PC-3 (cell line): ENCODE measurements around the gene CNGA1. TPM values are rescaled to one million over a fixed set of nuclear protein-coding genes. Genes with fewer than 3 reads are reported as not detected.

Experiments
- ATAC-seq: fragments of 200-7000 bp; cut with Tn5 transposase; 2 replicates; pipeline ENCODE4 v1.9.1; 2020; ENCODE audit warnings: mild to moderate bottlenecking, moderate library complexity
- BruUV-seq: library from RNA; stranded (reverse); fragments of 400-500 nt; replicated peaks from 2 replicates; lab custom pipeline; 2021; lab: Mats Ljungman, UMichigan
- CTCF ChIA-PET: fragments of 300-600 bp; sonication (Branson Sonifier 250); formaldehyde crosslinking; loops from one replicate; lab custom pipeline; 2022; ENCODE audit warnings: antibody characterized with exemption; lab: Charles Lee
- POLR2A ChIA-PET: fragments of 300-600 bp; sonication (Branson Sonifier 250); formaldehyde crosslinking; loops from one replicate; lab custom pipeline; 2022; ENCODE audit warnings: antibody characterized with exemption; ENCODE audit not compliant: unreplicated experiment; lab: Charles Lee
- DNase-seq: peaks from one replicate; pipeline ENCODE4 v3.0.0-alpha.2; 2015
- H2AFZ ChIP-seq: fragments of 300-600 bp; sonication (generic); 2 replicates; pipeline ENCODE4 v1.6.0; 2016; ENCODE audit warnings: antibody characterized with exemption, low read length
- H3F3A ChIP-seq: fragments of 300-600 bp; sonication (generic); one replicate; pipeline ENCODE4 v1.6.0; 2017; ENCODE audit warnings: antibody characterized with exemption, low read length, control low read depth, mild to moderate bottlenecking; ENCODE audit not compliant: unreplicated experiment
- H3K27ac ChIP-seq: fragments of 300-600 bp; sonication (generic); 2 replicates; pipeline ENCODE4 v1.5.1; 2016; ENCODE audit warnings: mild to moderate bottlenecking, low read length
- H3K27me3 ChIP-seq: fragments of 300-600 bp; sonication (generic); 2 replicates; pipeline ENCODE4 v1.6.1; 2016; ENCODE audit warnings: low read length, mixed read lengths
- H3K36me3 ChIP-seq: fragments of 300-600 bp; sonication (generic); 2 replicates; pipeline ENCODE4 v1.6.1; 2016; ENCODE audit warnings: low read depth, mixed run types, low read length, mixed read lengths
- H3K4me1 ChIP-seq: fragments of 300-600 bp; sonication (generic); 2 replicates; pipeline ENCODE4 v1.5.1; 2016; ENCODE audit warnings: low read length; ENCODE audit not compliant: insufficient read depth
- H3K4me2 ChIP-seq: fragments of 300-600 bp; sonication (generic); 2 replicates; pipeline ENCODE4 v1.6.0; 2016; ENCODE audit warnings: low read length
- H3K4me3 ChIP-seq: fragments of 300-600 bp; sonication (generic); 2 replicates; pipeline ENCODE4 v1.5.1; 2016; ENCODE audit warnings: mild to moderate bottlenecking, low read length, mixed read lengths
- H3K79me2 ChIP-seq: fragments of 300-600 bp; sonication (generic); 2 replicates; pipeline ENCODE4 v1.6.1; 2017; ENCODE audit warnings: low read length, mixed read lengths
- H3K9ac ChIP-seq: fragments of 300-600 bp; sonication (generic); 2 replicates; pipeline ENCODE4 v1.6.0; 2016; ENCODE audit warnings: mild to moderate bottlenecking, low read length
- H3K9me2 ChIP-seq: fragments of 300-600 bp; sonication (generic); replicated peaks from 2 replicates; pipeline ENCODE4 v1.6.1; 2016; ENCODE audit warnings: mixed run types, low read length, mixed read lengths
- H3K9me3 ChIP-seq: fragments of 300-600 bp; sonication (generic); 2 replicates; pipeline ENCODE4 v1.6.1; 2016; ENCODE audit warnings: low read length, mixed read lengths
- H4K20me1 ChIP-seq: fragments of 300-600 bp; sonication (generic); 2 replicates; pipeline ENCODE4 v1.6.1; 2016; ENCODE audit warnings: low read length, mixed read lengths
- CTCF ChIP-seq: fragments of 300-600 bp; sonication (generic); conservative IDR thresholded peaks from 2 replicates; pipeline ENCODE4 v1.5.1; 2017; ENCODE audit warnings: antibody characterized with exemption, low read depth, mild to moderate bottlenecking, low read length
- EZH2 ChIP-seq: fragments of 300-600 bp; sonication (generic); IDR thresholded peaks from one replicate; pipeline ENCODE4 v1.6.1; 2017; ENCODE audit warnings: antibody characterized with exemption, mild to moderate bottlenecking, low read length; ENCODE audit not compliant: unreplicated experiment
- EZH2phosphoT487 ChIP-seq: fragments of 300-600 bp; sonication (generic); IDR thresholded peaks from 2 replicates; pipeline ENCODE4 v1.6.1; 2018; ENCODE audit warnings: mild to moderate bottlenecking, antibody characterized with exemption, low read length, borderline replicate concordance
- intact Hi-C: fragments of 100-400 bp; cut with micrococcal nuclease; formaldehyde crosslinking; loops from 2 replicates; pipeline ENCODE4 v1.9.0; 2023
- total RNA-seq: library from RNA; depleted of rRNA; stranded (reverse); fragments of >200 nt; gene quantifications from 2 replicates; pipeline ENCODE4 v1.2.3, GENCODE V29; 2014

Gene CNGA1
- total RNA-seq, 1 experiment from 2014 or later: 1.1 TPM

GRCh38 chr4:47972181-47972580 lies 44.3 kb downstream of the CNGA1 start:
- ATAC-seq: no peak
- no TSS peak for BruUV-seq
- intact Hi-C loops: no loop called here

GRCh38 chr4:47968847-47969246 lies 47.6 kb downstream of the CNGA1 start:
- Histone ChIP-seq H3K4me1 (no peaks in the 10 kb centered on the region; the same call in 1 of the 2 replicates), H3F3A (no peaks in the 10 kb centered on the region), H2AFZ (no peak overlapping the region), H3K79me2 (no peaks in the 10 kb centered on the region), H3K4me3 (no peak overlapping the region), H3K27me3 (no peaks in the 10 kb centered on the region), H3K9me2 (no peaks in the 10 kb centered on the region), H3K9me3 (no peaks in the 10 kb centered on the region), H3K36me3 (no peaks in the 10 kb centered on the region), H4K20me1 (no peaks in the 10 kb centered on the region), H3K4me2 (no peak overlapping the region), H3K9ac (no peak overlapping the region), H3K27ac (no peak overlapping the region)
- CTCF ChIA-PET: no interaction called here
- DNase-seq (peak; percentile 26), ATAC-seq (peak; percentile 43)
- POLR2A ChIA-PET: no interaction called here
- no TSS peak for BruUV-seq
- no peak for TF ChIP-seq EZH2phosphoT487
- TF ChIP-seq EZH2: no peak
- no peak for TF ChIP-seq CTCF
- intact Hi-C loops: no loop called here

More at GRCh38 chr4:47972181-47972580, 44.3 kb downstream of the CNGA1 start:
- no peak overlapping the region for H3K9ac ChIP-seq
- H3K27me3 ChIP-seq: no peaks in the 10 kb centered on the region
- H3K79me2 ChIP-seq: no peaks in the 10 kb centered on the region
- CTCF ChIA-PET: no interaction called here
- H3K4me3 ChIP-seq: no peak overlapping the region
- no peak for DNase-seq
- no peaks in the 10 kb centered on the region for H3K36me3 ChIP-seq
- POLR2A ChIA-PET: no interaction called here
- H4K20me1 ChIP-seq: no peaks in the 10 kb centered on the region
- H3K4me1 ChIP-seq: no peaks in the 10 kb centered on the region; the same call in 1 of the 2 replicates
- H3F3A ChIP-seq: no peaks in the 10 kb centered on the region
- no peaks in the 10 kb centered on the region for H3K9me3 ChIP-seq
- H3K4me2 ChIP-seq: no peak overlapping the region
- no peak overlapping the region for H3K27ac ChIP-seq
- H3K9me2 ChIP-seq: no peaks in the 10 kb centered on the region
- no peak overlapping the region for H2AFZ ChIP-seq
- TF ChIP-seq EZH2 (no peak), CTCF (no peak), EZH2phosphoT487 (no peak)

- no peaks in the 10 kb centered on the region for H3K27me3 ChIP-seq
- H3K36me3 ChIP-seq: no peaks in the 10 kb centered on the region
- no peak overlapping the region for H2AFZ ChIP-seq
- POLR2A ChIA-PET: no interaction called here
- H3K9me2 ChIP-seq: no peaks in the 10 kb centered on the region
- no peaks in the 10 kb centered on the region for H3K4me1 ChIP-seq
- intact Hi-C loops: no loop called here
- DNase-seq (no peak), ATAC-seq (no peak)
- H3K27ac ChIP-seq: no peak overlapping the region
- H3K4me2 ChIP-seq: no peak overlapping the region
- CTCF ChIA-PET: no interaction called here
- H4K20me1 ChIP-seq: no peaks in the 10 kb centered on the region
- no peaks in the 10 kb centered on the region for H3F3A ChIP-seq
- no peak for TF ChIP-seq EZH2
- TF ChIP-seq CTCF: no peak
- no peak for TF ChIP-seq EZH2phosphoT487
- no peaks in the 10 kb centered on the region for H3K9me3 ChIP-seq
- no peak overlapping the region for H3K4me3 ChIP-seq
- no TSS peak for BruUV-seq
- no peak overlapping the region for H3K9ac ChIP-seq
- no peaks in the 10 kb centered on the region for H3K79me2 ChIP-seq
These were observed 61.8 kb downstream of the CNGA1 start for GRCh38 chr4:47954677-47955076.
